Measurements from ENCODE around the gene DIO3.

DNA sequence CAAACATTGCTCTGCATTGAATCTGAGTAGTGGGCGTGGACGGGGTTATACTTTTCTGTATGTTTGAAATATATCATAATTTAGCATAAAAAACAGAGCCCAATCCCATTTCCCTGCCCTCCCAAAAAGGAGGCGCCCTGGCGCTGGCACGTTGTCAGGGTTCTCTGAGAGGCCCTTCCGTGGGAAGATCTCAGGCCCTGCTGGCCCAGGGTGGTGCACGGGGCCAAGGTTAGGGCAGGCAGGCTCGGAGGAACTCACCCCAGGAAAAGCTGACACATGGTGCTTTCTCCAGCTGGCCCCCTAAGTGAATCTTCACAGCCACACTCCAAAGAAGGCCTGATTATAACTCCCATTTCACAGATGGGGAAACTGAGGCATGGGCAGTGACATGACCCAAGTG is 17.2 kb downstream of the DIO3 start:
- TF ChIP-seq, protein P1, sequence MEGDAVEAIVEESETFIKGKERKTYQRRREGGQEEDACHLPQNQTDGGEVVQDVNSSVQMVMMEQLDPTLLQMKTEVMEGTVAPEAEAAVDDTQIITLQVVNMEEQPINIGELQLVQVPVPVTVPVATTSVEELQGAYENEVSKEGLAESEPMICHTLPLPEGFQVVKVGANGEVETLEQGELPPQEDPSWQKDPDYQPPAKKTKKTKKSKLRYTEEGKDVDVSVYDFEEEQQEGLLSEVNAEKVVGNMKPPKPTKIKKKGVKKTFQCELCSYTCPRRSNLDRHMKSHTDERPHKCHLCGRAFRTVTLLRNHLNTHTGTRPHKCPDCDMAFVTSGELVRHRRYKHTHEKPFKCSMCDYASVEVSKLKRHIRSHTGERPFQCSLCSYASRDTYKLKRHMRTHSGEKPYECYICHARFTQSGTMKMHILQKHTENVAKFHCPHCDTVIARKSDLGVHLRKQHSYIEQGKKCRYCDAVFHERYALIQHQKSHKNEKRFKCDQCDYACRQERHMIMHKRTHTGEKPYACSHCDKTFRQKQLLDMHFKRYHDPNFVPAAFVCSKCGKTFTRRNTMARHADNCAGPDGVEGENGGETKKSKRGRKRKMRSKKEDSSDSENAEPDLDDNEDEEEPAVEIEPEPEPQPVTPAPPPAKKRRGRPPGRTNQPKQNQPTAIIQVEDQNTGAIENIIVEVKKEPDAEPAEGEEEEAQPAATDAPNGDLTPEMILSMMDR (IDR thresholded peaks at IDR 0.05; ENCODE audit: low read length): no peak
- no peak for TF ChIP-seq EZH2 (IDR thresholded peaks at IDR 0.05; ENCODE audit: borderline replicate concordance, low read length)
